HepG2 (cell line): ENCODE measurements around the gene JTB. TPM values are rescaled to one million over a fixed set of nuclear protein-coding genes. Genes with fewer than 3 reads are reported as not detected.

ENCODE experiments used
- CBX2 ChIP-seq, 2 experiments: fragments of 200-600 bp in 1 of 2; sonication (generic); formaldehyde crosslinking in 1 of 2; IDR thresholded peaks; 2 replicates each; pipeline versions ENCODE4 v1.7.0 to v1.8.1; 2018 to 2022; ENCODE audit warnings: low read depth in 2 of 2, low read length in 1 of 2, mild to moderate bottlenecking in 1 of 2, missing genetic modification reagents in 1 of 2
- FOSL2 ChIP-seq: sonication (generic); formaldehyde crosslinking; IDR thresholded peaks from 2 replicates; pipeline ENCODE4 v1.4.0; 2020; ENCODE audit warnings: missing genetic modification reagents
- FOXJ3 ChIP-seq: sonication (generic); formaldehyde crosslinking; IDR thresholded peaks from 2 replicates; pipeline ENCODE4 v1.4.0; 2020; ENCODE audit warnings: missing genetic modification reagents, mild to moderate bottlenecking, borderline replicate concordance
- GABPA ChIP-seq, 2 experiments: IDR thresholded peaks; 2 replicates each; pipeline ENCODE4 v1.6.1; 2011 to 2016; ENCODE audit warnings: low read depth in 2 of 2, low read length in 1 of 2, missing biosample characterization in 1 of 2, missing genetic modification characterization in 1 of 2
- HNRNPH1 ChIP-seq: fragments of 200-400 bp; formaldehyde crosslinking; optimal IDR thresholded peaks from 2 replicates; pipeline ENCODE3; 2017; ENCODE audit warnings: mild to moderate bottlenecking, low read depth, low read length
- KDM4B ChIP-seq: sonication (generic); formaldehyde crosslinking; IDR thresholded peaks from 2 replicates; pipeline ENCODE4 v1.4.0; 2020; ENCODE audit warnings: missing genetic modification reagents
- KDM6A ChIP-seq: IDR thresholded peaks from 2 replicates; pipeline ENCODE4 v1.6.1; 2016; ENCODE audit warnings: low read depth
- MTF1 ChIP-seq: sonication (generic); formaldehyde crosslinking; IDR thresholded peaks from 2 replicates; pipeline ENCODE4 v1.5.0; 2020; ENCODE audit warnings: missing genetic modification reagents
- NFKBIZ ChIP-seq: IDR thresholded peaks from 2 replicates; pipeline ENCODE4 v1.6.1; 2018; ENCODE audit warnings: missing genetic modification reagents, missing compliant biosample characterization
- ZNF44 ChIP-seq: sonication (generic); formaldehyde crosslinking; IDR thresholded peaks from 2 replicates; pipeline ENCODE4 v1.5.1; 2020; ENCODE audit warnings: mild to moderate bottlenecking, missing genetic modification reagents
- ZNF552 ChIP-seq: sonication (generic); formaldehyde crosslinking; IDR thresholded peaks from 2 replicates; pipeline ENCODE4 v1.9.0; 2022; ENCODE audit warnings: missing genetic modification reagents, mild to moderate bottlenecking, borderline replicate concordance
- ZNF709 ChIP-seq: sonication (generic); formaldehyde crosslinking; IDR thresholded peaks from 2 replicates; pipeline ENCODE4 v1.5.0; 2020; ENCODE audit warnings: mild to moderate bottlenecking, missing genetic modification reagents
- ZNF713 ChIP-seq: sonication (generic); formaldehyde crosslinking; IDR thresholded peaks from 2 replicates; pipeline ENCODE4 v1.4.0; 2020; ENCODE audit warnings: mild to moderate bottlenecking, missing genetic modification reagents
- ZNF746 ChIP-seq: sonication (generic); formaldehyde crosslinking; IDR thresholded peaks from 2 replicates; pipeline ENCODE4 v1.8.0; 2022; ENCODE audit warnings: mild to moderate bottlenecking, missing genetic modification reagents
- polyA plus RNA-seq, 8 experiments: library from polyadenylated mRNA; depleted of rRNA in 3 of 8; stranded (reverse) in 7 of 8; unstranded in 1 of 8; fragments of >200 nt; fragmentation: Illumina TruSeq in 4 of 8; extraction: Trizol in 4 of 8; gene quantifications; 2 replicates each; pipeline versions ENCODE4 v1.2.1 to v1.2.3, GENCODE V29; 2011 to 2016; ENCODE audit warnings: low read depth in 4 of 8, missing spikeins in 1 of 8, mixed read lengths in 1 of 8; ENCODE audit not compliant: insufficient read depth in 1 of 8
- total RNA-seq, 5 experiments: library from RNA; depleted of rRNA; stranded (reverse); fragments of >200 nt; fragmentation: Illumina TruSeq; extraction: Trizol; gene quantifications; 2 replicates each; pipeline ENCODE4 v1.2.3, GENCODE V29; 2016; ENCODE audit warnings: low read depth in 1 of 5
- TF ChIP-seq, protein P1 (sequence below): sonication (generic); formaldehyde crosslinking; IDR thresholded peaks from 2 replicates; pipeline ENCODE4 v1.4.0; 2020; ENCODE audit warnings: low read depth, mild to moderate bottlenecking, missing genetic modification reagents
- TF ChIP-seq, protein P2 (sequence below): sonication (generic); formaldehyde crosslinking; IDR thresholded peaks from 2 replicates; pipeline ENCODE4 v1.5.0; 2020; ENCODE audit warnings: mild to moderate bottlenecking, missing genetic modification reagents
- TF ChIP-seq, protein P3 (sequence below): sonication (generic); formaldehyde crosslinking; IDR thresholded peaks from 2 replicates; pipeline ENCODE4 v1.4.0; 2020; ENCODE audit warnings: missing genetic modification reagents
- TF ChIP-seq, protein P4 (sequence below): IDR thresholded peaks from 2 replicates; pipeline ENCODE4 v1.4.0; 2020; ENCODE audit warnings: mild to moderate bottlenecking, missing genetic modification reagents

Gene JTB
- total and polyA plus RNA-seq, 2 of the 13 experiments (the other 11 are each of a cell fraction or from before 2014, with no cell fraction given) = 96.7 to 99.2 TPM

- TF ChIP-seq, protein P1, sequence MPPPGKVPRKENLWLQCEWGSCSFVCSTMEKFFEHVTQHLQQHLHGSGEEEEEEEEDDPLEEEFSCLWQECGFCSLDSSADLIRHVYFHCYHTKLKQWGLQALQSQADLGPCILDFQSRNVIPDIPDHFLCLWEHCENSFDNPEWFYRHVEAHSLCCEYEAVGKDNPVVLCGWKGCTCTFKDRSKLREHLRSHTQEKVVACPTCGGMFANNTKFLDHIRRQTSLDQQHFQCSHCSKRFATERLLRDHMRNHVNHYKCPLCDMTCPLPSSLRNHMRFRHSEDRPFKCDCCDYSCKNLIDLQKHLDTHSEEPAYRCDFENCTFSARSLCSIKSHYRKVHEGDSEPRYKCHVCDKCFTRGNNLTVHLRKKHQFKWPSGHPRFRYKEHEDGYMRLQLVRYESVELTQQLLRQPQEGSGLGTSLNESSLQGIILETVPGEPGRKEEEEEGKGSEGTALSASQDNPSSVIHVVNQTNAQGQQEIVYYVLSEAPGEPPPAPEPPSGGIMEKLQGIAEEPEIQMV (CRISPR knock-in tag) = no peak
- TF ChIP-seq GABPA (IDR thresholded peaks at IDR 0.05; ENCODE audit: low read depth, low read length) = peak; percentile 52
- TF ChIP-seq GABPA (CRISPR knock-in tag; IDR thresholded peaks at IDR 0.05; ENCODE audit: low read depth) = peak; percentile 55
- TF ChIP-seq, protein P2, sequence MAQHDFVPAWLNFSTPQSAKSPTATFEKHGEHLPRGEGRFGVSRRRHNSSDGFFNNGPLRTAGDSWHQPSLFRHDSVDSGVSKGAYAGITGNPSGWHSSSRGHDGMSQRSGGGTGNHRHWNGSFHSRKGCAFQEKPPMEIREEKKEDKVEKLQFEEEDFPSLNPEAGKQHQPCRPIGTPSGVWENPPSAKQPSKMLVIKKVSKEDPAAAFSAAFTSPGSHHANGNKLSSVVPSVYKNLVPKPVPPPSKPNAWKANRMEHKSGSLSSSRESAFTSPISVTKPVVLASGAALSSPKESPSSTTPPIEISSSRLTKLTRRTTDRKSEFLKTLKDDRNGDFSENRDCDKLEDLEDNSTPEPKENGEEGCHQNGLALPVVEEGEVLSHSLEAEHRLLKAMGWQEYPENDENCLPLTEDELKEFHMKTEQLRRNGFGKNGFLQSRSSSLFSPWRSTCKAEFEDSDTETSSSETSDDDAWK = no peak
- no peak for TF ChIP-seq CBX2 (IDR thresholded peaks at IDR 0.05; ENCODE audit: low read depth, low read length)
- TF ChIP-seq CBX2 (CRISPR knock-in tag; IDR thresholded peaks at IDR 0.05; ENCODE audit: low read depth) = no peak
- no peak for TF ChIP-seq ZNF552 (CRISPR knock-in tag)
- no peak for TF ChIP-seq ZNF709
- 0 out of 2 replicates have a peak, but pooled peaks have one; percentile 20 for TF ChIP-seq ZNF746 (CRISPR knock-in tag)
- TF ChIP-seq NFKBIZ (CRISPR knock-in tag) = no peak
- TF ChIP-seq ZNF713 (CRISPR knock-in tag) = no peak; the same call in 1 of the 2 replicates
- TF ChIP-seq FOSL2 (CRISPR knock-in tag) = peak; percentile 9; the same call in 1 of the 2 replicates
- TF ChIP-seq, protein P3, sequence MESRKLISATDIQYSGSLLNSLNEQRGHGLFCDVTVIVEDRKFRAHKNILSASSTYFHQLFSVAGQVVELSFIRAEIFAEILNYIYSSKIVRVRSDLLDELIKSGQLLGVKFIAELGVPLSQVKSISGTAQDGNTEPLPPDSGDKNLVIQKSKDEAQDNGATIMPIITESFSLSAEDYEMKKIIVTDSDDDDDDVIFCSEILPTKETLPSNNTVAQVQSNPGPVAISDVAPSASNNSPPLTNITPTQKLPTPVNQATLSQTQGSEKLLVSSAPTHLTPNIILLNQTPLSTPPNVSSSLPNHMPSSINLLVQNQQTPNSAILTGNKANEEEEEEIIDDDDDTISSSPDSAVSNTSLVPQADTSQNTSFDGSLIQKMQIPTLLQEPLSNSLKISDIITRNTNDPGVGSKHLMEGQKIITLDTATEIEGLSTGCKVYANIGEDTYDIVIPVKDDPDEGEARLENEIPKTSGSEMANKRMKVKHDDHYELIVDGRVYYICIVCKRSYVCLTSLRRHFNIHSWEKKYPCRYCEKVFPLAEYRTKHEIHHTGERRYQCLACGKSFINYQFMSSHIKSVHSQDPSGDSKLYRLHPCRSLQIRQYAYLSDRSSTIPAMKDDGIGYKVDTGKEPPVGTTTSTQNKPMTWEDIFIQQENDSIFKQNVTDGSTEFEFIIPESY (CRISPR knock-in tag) = no peak
- TF ChIP-seq, protein P4, sequence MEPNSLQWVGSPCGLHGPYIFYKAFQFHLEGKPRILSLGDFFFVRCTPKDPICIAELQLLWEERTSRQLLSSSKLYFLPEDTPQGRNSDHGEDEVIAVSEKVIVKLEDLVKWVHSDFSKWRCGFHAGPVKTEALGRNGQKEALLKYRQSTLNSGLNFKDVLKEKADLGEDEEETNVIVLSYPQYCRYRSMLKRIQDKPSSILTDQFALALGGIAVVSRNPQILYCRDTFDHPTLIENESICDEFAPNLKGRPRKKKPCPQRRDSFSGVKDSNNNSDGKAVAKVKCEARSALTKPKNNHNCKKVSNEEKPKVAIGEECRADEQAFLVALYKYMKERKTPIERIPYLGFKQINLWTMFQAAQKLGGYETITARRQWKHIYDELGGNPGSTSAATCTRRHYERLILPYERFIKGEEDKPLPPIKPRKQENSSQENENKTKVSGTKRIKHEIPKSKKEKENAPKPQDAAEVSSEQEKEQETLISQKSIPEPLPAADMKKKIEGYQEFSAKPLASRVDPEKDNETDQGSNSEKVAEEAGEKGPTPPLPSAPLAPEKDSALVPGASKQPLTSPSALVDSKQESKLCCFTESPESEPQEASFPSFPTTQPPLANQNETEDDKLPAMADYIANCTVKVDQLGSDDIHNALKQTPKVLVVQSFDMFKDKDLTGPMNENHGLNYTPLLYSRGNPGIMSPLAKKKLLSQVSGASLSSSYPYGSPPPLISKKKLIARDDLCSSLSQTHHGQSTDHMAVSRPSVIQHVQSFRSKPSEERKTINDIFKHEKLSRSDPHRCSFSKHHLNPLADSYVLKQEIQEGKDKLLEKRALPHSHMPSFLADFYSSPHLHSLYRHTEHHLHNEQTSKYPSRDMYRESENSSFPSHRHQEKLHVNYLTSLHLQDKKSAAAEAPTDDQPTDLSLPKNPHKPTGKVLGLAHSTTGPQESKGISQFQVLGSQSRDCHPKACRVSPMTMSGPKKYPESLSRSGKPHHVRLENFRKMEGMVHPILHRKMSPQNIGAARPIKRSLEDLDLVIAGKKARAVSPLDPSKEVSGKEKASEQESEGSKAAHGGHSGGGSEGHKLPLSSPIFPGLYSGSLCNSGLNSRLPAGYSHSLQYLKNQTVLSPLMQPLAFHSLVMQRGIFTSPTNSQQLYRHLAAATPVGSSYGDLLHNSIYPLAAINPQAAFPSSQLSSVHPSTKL (CRISPR knock-in tag) = no peak
- TF ChIP-seq MTF1 (CRISPR knock-in tag) = no peak
- no peak for TF ChIP-seq KDM6A
- TF ChIP-seq FOXJ3 = no peak
- TF ChIP-seq KDM4B = no peak
- TF ChIP-seq ZNF44 (CRISPR knock-in tag) = no peak; the same call in 1 of the 2 replicates
- no peak for TF ChIP-seq HNRNPH1
These were observed 31.5 kb downstream of the JTB start (continued) for GRCh38 chr1:153945795-153946621.
